Muscle layer of colon (tissue), 2 donors: Measurements from ENCODE around the gene SOD1.
A peak's percentile ranks its signal among the peaks of the same experiment; 100 is the strongest.
"Not testable (repeated sequence)": the region's sequence is repeated elsewhere in the genome, so short reads cannot be mapped to it uniquely, and the experiment has no call there.

ENCODE experiments used
- H3K27ac ChIP-seq: one replicate; pipeline ENCODE4 v1.7.0; 2013; ENCODE audit warnings: low read depth, mild to moderate bottlenecking, low read length, moderate library complexity
- H3K27me3 ChIP-seq, 2 donors: one replicate each; pipeline ENCODE4 v1.7.0; 2013; ENCODE audit warnings: low read length in 2 of 2, mild to moderate bottlenecking in 2 of 2; ENCODE audit not compliant: insufficient read depth in 2 of 2, control insufficient read depth in 1 of 2
- H3K36me3 ChIP-seq: one replicate; pipeline ENCODE4 v1.7.0; 2013; ENCODE audit warnings: mild to moderate bottlenecking, low read length; ENCODE audit not compliant: insufficient read depth
- H3K4me1 ChIP-seq: one replicate; pipeline ENCODE4 v1.7.0; 2013; ENCODE audit warnings: mild to moderate bottlenecking, low read length; ENCODE audit not compliant: insufficient read depth
- H3K4me3 ChIP-seq, 2 donors: one replicate each; pipeline ENCODE4 v1.7.0; 2013; ENCODE audit warnings: low read length in 2 of 2, low read depth in 1 of 2, mild to moderate bottlenecking in 1 of 2, moderate library complexity in 1 of 2
- H3K9ac ChIP-seq: one replicate; pipeline ENCODE4 v1.7.0; 2013; ENCODE audit warnings: low read length
- H3K9me3 ChIP-seq: one replicate; pipeline ENCODE4 v1.7.0; 2013; ENCODE audit warnings: mild to moderate bottlenecking, low read length
- donor health status: abdominal sarcoma.
- donor health status: Adenocarcinoma of cecum.

Gene SOD1

GRCh38 chr21:31656199-31657095 lies 3.0 kb upstream of the SOD1 start:
- peaks cover 10% of the 10 kb centered on the region for H3K4me1 ChIP-seq
- no peak overlapping the region for H3K27ac ChIP-seq
- H3K4me3 ChIP-seq: no peak overlapping the region
- no peaks in the 10 kb centered on the region for H3K36me3 ChIP-seq
- H3K27me3 ChIP-seq: no peaks in the 10 kb centered on the region
- H3K9me3 ChIP-seq: no peaks in the 10 kb centered on the region
- no peak overlapping the region for H3K9ac ChIP-seq

GRCh38 chr21:31658053-31658452 lies 1.4 kb upstream of the SOD1 start:
- H3K4me3 ChIP-seq: no peak overlapping the region
- H3K27ac ChIP-seq: no peak overlapping the region
- no peak overlapping the region for H3K9ac ChIP-seq
- H3K27me3 ChIP-seq: no peaks in the 10 kb centered on the region
- H3K36me3 ChIP-seq: peaks cover 9% of the 10 kb centered on the region
- H3K4me1 ChIP-seq: peaks cover 18% of the 10 kb centered on the region
- no peaks in the 10 kb centered on the region for H3K9me3 ChIP-seq

GRCh38 chr21:31659286-31659535 lies 282 bp upstream of the SOD1 start:
- Histone ChIP-seq H3K4me1 (peaks cover 18% of the 10 kb centered on the region), H3K9ac (no peak overlapping the region), H3K4me3 (peak overlapping the region; percentile 6 to 84), H3K9me3 (no peaks in the 10 kb centered on the region), H3K36me3 (peaks cover 16% of the 10 kb centered on the region), H3K27ac (peak overlapping the region; percentile 71), H3K27me3 (no peaks in the 10 kb centered on the region)

- Histone ChIP-seq H3K4me1 (peaks cover 18% of the 10 kb centered on the region), H3K4me3 (peak overlapping the region; percentile 72 to 84), H3K36me3 (peaks cover 18% of the 10 kb centered on the region), H3K27me3 (no peaks in the 10 kb centered on the region), H3K9ac (peak overlapping the region; percentile 71), H3K27ac (peak overlapping the region; percentile 53), H3K9me3 (no peaks in the 10 kb centered on the region)
These were observed 719 bp downstream of the SOD1 start for GRCh38 chr21:31660259-31660565.

- peaks cover 22% of the 10 kb centered on the region for H3K36me3 ChIP-seq
- peak overlapping the region; percentile 72 to 84 for H3K4me3 ChIP-seq
- peaks cover 18% of the 10 kb centered on the region for H3K4me1 ChIP-seq
- H3K9ac ChIP-seq: peak overlapping the region; percentile 71
- no peaks in the 10 kb centered on the region for H3K9me3 ChIP-seq
- no peaks in the 10 kb centered on the region for H3K27me3 ChIP-seq
- H3K27ac ChIP-seq: peak overlapping the region; percentile 53
These were observed 1.1 kb downstream of the SOD1 start for GRCh38 chr21:31660591-31660990.

- no peak overlapping the region for H3K27ac ChIP-seq
- peaks cover 51% of the 10 kb centered on the region for H3K36me3 ChIP-seq
- peaks cover 23% of the 10 kb centered on the region for H3K4me1 ChIP-seq
These were observed 4.2 kb downstream of the SOD1 start for GRCh38 chr21:31663584-31664249.

GRCh38 chr21:31665397-31665796 lies 5.9 kb downstream of the SOD1 start:
- Histone ChIP-seq H3K4me3 (no peak overlapping the region), H3K9me3 (no peaks in the 10 kb centered on the region), H3K36me3 (peaks cover 56% of the 10 kb centered on the region), H3K4me1 (peaks cover 19% of the 10 kb centered on the region), H3K27me3 (no peaks in the 10 kb centered on the region), H3K9ac (no peak overlapping the region), H3K27ac (no peak overlapping the region)

More at GRCh38 chr21:31663584-31664249, 4.2 kb downstream of the SOD1 start:
- no peaks in the 10 kb centered on the region for H3K9me3 ChIP-seq
- no peak overlapping the region for H3K9ac ChIP-seq
- no peaks in the 10 kb centered on the region for H3K27me3 ChIP-seq
- H3K4me3 ChIP-seq: no peak overlapping the region

GRCh38 chr21:31665869-31666268 lies 6.4 kb downstream of the SOD1 start:
- H3K4me1 ChIP-seq: peaks cover 19% of the 10 kb centered on the region
- not testable (repeated sequence) for H3K27ac ChIP-seq, H3K27me3 ChIP-seq, H3K9ac ChIP-seq, H3K9me3 ChIP-seq, H3K4me3 ChIP-seq
- peaks cover 56% of the 10 kb centered on the region for H3K36me3 ChIP-seq

- no peaks in the 10 kb centered on the region for H3K27me3 ChIP-seq
- peaks cover 59% of the 10 kb centered on the region for H3K36me3 ChIP-seq
- no peak overlapping the region for H3K4me3 ChIP-seq
- peaks cover 12% of the 10 kb centered on the region for H3K4me1 ChIP-seq
- H3K9me3 ChIP-seq: no peaks in the 10 kb centered on the region
- no peak overlapping the region for H3K27ac ChIP-seq
- no peak overlapping the region for H3K9ac ChIP-seq
These were observed 7.0 kb downstream of the SOD1 start for GRCh38 chr21:31666445-31667010.

- Histone ChIP-seq H3K9ac (no peak overlapping the region), H3K4me3 (no peak overlapping the region), H3K4me1 (peaks cover 6% of the 10 kb centered on the region), H3K27ac (no peak overlapping the region), H3K27me3 (no peaks in the 10 kb centered on the region), H3K36me3 (peaks cover 57% of the 10 kb centered on the region), H3K9me3 (no peaks in the 10 kb centered on the region)
These were observed 7.6 kb downstream of the SOD1 start for GRCh38 chr21:31667132-31667531.

GRCh38 chr21:31667639-31668038 lies 8.1 kb downstream of the SOD1 start:
- Histone ChIP-seq H3K4me1 (peaks cover 5% of the 10 kb centered on the region), H3K27ac (no peak overlapping the region), H3K9me3 (no peaks in the 10 kb centered on the region), H3K36me3 (peaks cover 55% of the 10 kb centered on the region), H3K9ac (no peak overlapping the region), H3K27me3 (no peaks in the 10 kb centered on the region), H3K4me3 (no peak overlapping the region)
